Endothelial cell (in vitro differentiated cells): ENCODE data around the gene TMEM141. TPM values are rescaled to one million over a fixed set of nuclear protein-coding genes. Genes with fewer than 3 reads are reported as not detected.

Source experiments
- DNase-seq: peaks from one replicate; pipeline ENCODE4 v3.0.0; 2021; ENCODE audit warnings: low spot score
- H3K27ac Mint-ChIP-seq: one replicate; pipeline ENCODE4 v1.8.0; 2021; ENCODE audit warnings: mixed read lengths, inconsistent platforms; ENCODE audit not compliant: unreplicated experiment
- H3K27me3 Mint-ChIP-seq: one replicate; pipeline ENCODE4 v1.8.0; 2021; ENCODE audit warnings: mild to moderate bottlenecking, moderate library complexity, mixed read lengths, inconsistent platforms; ENCODE audit not compliant: unreplicated experiment
- H3K36me3 Mint-ChIP-seq: one replicate; pipeline ENCODE4 v1.8.0; 2021; ENCODE audit warnings: mild to moderate bottlenecking, low read depth, mixed read lengths, inconsistent platforms; ENCODE audit not compliant: unreplicated experiment
- H3K4me1 Mint-ChIP-seq: one replicate; pipeline ENCODE4 v1.8.0; 2021; ENCODE audit warnings: mild to moderate bottlenecking, mixed read lengths, inconsistent platforms; ENCODE audit not compliant: unreplicated experiment
- H3K4me3 Mint-ChIP-seq: one replicate; pipeline ENCODE4 v1.8.0; 2021; ENCODE audit warnings: mild to moderate bottlenecking, mixed read lengths, inconsistent platforms; ENCODE audit not compliant: unreplicated experiment
- H3K9me3 Mint-ChIP-seq: one replicate; pipeline ENCODE4 v1.8.0; 2021; ENCODE audit warnings: mixed read lengths, inconsistent platforms; ENCODE audit not compliant: unreplicated experiment
- total RNA-seq: library from RNA; stranded (reverse); fragmentation: NEBNext Ultra II Directional; extraction: Animal tissue kit (Norgen Biotek cat#: 25700); gene quantifications from one replicate; pipeline ENCODE4 v1.2.1, GENCODE V29; 2021; ENCODE audit not compliant: unreplicated experiment
- TF ChIP-seq, protein P1 (sequence below): fragments of 200-600 bp; sonication (generic); IDR thresholded peaks from one replicate; pipeline ENCODE4 v1.5.0; 2021; ENCODE audit warnings: antibody characterized with exemption; ENCODE audit not compliant: unreplicated experiment

TMEM141 gene
- total RNA-seq, 1 donor from 2014 or later = 73.0 TPM

DNA sequence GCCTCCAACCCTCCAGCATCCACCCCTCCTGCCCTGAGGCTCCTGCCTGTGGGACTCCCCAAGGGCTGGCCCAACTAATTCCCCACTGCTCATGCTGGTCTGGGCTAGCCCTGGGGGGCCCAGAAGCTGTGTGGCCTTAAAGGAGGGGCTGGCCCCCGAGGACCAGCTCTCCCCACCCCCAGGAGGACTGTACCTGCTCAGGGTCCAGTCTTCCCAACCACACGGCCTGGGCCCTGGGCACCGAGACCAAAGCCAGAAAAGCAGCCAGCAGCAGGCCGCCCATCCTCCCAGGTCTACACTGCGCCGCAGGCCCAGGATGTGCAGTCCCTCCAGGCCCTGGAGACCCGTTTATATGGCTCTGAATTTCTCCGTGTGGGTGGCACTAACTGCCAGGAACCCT, 42.9 kb upstream of the TMEM141 start, which contains the start of gene LCN6:
Gene LCN6, minus strand, starts transcription at position 325 of the 400 bp plus-strand sequence. Its CDS starts 42 bp downstream, at position 283.
- no peak within 1 kb of the TSS for H3K27ac Mint-ChIP-seq
- no peak within 1 kb of the TSS for H3K4me3 Mint-ChIP-seq
- DNase-seq = no peak
- peaks cover 4% of the 10 kb centered on the region for H3K36me3 Mint-ChIP-seq
- peaks cover 5% of the 10 kb centered on the region for H3K27me3 Mint-ChIP-seq
- H3K9me3 Mint-ChIP-seq = peaks cover 6% of the 10 kb centered on the region
- TF ChIP-seq, protein P1, sequence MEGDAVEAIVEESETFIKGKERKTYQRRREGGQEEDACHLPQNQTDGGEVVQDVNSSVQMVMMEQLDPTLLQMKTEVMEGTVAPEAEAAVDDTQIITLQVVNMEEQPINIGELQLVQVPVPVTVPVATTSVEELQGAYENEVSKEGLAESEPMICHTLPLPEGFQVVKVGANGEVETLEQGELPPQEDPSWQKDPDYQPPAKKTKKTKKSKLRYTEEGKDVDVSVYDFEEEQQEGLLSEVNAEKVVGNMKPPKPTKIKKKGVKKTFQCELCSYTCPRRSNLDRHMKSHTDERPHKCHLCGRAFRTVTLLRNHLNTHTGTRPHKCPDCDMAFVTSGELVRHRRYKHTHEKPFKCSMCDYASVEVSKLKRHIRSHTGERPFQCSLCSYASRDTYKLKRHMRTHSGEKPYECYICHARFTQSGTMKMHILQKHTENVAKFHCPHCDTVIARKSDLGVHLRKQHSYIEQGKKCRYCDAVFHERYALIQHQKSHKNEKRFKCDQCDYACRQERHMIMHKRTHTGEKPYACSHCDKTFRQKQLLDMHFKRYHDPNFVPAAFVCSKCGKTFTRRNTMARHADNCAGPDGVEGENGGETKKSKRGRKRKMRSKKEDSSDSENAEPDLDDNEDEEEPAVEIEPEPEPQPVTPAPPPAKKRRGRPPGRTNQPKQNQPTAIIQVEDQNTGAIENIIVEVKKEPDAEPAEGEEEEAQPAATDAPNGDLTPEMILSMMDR = no peak
- H3K4me1 Mint-ChIP-seq = no peaks in the 10 kb centered on the region

DNA sequence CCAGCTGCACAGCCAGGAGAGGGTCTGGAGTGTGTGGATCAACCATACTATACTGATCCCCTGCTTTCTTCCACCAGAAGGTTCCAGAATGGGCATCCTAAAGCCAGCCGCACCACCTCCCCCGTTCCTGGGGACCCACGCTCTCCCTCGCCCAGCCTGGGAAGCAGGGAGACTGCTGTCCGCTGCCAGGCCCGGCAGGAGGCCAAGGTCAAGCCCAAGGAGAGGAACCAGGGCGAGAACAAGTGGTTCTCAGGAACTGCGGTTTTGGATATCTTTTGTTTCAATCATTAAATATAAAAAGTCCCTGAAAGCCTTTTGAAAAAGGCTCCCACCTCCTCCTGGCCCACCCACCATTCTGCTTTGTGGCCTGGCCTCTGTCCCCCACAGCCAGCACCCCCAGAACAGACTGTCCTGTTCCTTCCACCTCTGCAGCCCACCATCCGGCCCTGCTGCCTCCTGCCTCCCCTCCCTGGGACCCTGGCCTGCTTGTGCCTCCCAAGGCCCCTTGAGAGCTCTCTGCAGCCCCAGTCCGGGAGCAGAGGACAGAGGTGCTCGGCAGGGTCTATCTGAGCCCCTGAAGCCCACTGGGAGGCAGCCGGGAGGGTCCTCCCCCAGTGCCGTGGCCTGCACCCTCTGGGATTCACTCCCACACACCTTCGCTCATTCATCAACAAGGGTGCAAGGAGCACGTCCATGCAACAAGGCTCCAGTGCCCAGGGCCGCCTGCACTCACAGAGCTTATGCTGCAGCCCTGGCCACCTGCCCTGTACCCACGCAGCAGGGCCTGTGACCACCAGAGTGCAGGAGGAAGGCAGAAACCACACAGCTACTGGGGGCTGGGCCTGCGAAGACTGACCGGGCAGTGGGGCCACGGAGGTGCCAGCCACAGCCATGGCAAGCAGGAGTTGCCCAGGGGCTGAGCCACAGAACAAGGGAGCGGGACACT, 42.2 kb upstream of the TMEM141 start:
- H3K36me3 Mint-ChIP-seq = peaks cover 4% of the 10 kb centered on the region
- peaks cover 5% of the 10 kb centered on the region for H3K27me3 Mint-ChIP-seq
- no peaks in the 10 kb centered on the region for H3K4me1 Mint-ChIP-seq
- peaks cover 6% of the 10 kb centered on the region for H3K9me3 Mint-ChIP-seq
- no peak for DNase-seq
- H3K4me3 Mint-ChIP-seq = no peak overlapping the region
- H3K27ac Mint-ChIP-seq = no peak overlapping the region
- TF ChIP-seq, protein P1 = no peak

DNA sequence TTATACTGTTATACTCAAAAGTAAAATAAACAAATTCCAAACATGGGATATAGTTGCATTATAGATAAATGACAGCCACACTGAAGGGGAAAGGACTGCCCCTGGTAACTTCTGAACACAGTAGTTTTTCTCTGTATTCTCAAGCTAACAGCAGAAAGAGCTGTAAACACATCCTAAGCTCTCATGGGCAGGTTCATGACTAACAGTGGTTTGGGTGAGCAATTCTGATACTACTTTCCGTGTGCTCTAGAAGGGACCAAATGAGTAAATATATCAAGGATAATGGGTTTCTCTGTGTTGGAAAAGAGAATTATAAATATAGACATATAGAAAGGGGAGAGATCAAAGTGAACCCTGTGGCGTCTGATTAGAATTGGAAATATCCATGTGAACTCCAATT, 40.6 kb upstream of the TMEM141 start:
- H3K9me3 Mint-ChIP-seq = peaks cover 6% of the 10 kb centered on the region
- H3K4me3 Mint-ChIP-seq = no peak overlapping the region
- H3K36me3 Mint-ChIP-seq = peaks cover 6% of the 10 kb centered on the region
- H3K27me3 Mint-ChIP-seq = peaks cover 6% of the 10 kb centered on the region
- TF ChIP-seq, protein P1 = no peak
- no peak overlapping the region for H3K27ac Mint-ChIP-seq
- no peak for DNase-seq
- H3K4me1 Mint-ChIP-seq = no peaks in the 10 kb centered on the region

DNA sequence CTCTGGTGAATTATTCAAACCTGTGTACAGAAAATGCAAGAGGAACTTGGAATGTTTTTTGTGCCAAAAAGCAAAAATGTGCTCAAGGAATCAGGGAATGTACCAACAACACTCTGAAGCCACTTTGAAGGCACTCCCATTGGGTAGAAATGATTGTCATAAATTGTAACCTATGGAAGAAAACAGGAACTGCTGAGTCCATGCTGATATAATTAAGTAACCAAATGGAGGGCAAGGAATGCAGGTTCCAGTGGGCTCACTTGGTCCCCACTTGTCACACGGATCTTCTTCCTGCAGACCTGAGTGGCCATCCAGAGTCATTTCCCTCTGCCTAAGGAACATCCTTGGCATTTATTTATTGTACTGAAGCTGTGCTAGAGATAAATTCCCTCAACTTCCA, 39.9 kb upstream of the TMEM141 start:
- H3K4me1 Mint-ChIP-seq = no peaks in the 10 kb centered on the region
- peaks cover 13% of the 10 kb centered on the region for H3K27me3 Mint-ChIP-seq
- TF ChIP-seq, protein P1 = no peak
- peaks cover 6% of the 10 kb centered on the region for H3K9me3 Mint-ChIP-seq
- no peak overlapping the region for H3K27ac Mint-ChIP-seq
- no peak overlapping the region for H3K4me3 Mint-ChIP-seq
- peaks cover 7% of the 10 kb centered on the region for H3K36me3 Mint-ChIP-seq
- no peak for DNase-seq

DNA sequence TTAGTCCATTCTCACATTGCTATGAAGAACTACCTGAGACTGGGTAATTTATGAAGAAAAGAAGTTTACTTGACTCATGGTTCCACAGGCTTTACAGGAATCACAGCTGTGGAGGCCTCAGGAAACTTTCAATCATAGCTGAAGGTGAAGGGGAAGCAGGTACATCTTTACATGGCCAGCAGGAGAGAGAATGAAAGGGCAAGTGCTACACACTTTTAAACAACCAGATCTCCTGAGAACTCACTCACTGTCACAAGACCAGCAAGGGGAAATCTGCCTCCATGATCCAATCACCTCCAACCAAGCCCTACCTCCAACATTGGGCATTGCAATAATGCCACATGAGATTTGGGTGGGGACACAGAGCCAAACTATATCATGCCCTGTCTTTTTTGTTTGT, 39.3 kb upstream of the TMEM141 start:
- TF ChIP-seq, protein P1 = no peak
- H3K4me3 Mint-ChIP-seq = no peak overlapping the region
- peaks cover 6% of the 10 kb centered on the region for H3K9me3 Mint-ChIP-seq
- H3K36me3 Mint-ChIP-seq = peaks cover 7% of the 10 kb centered on the region
- DNase-seq = no peak
- H3K27me3 Mint-ChIP-seq = peaks cover 14% of the 10 kb centered on the region
- H3K4me1 Mint-ChIP-seq = no peaks in the 10 kb centered on the region
- H3K27ac Mint-ChIP-seq = no peak overlapping the region
